ENCODE results near the gene CELF2. TPM values are rescaled to one million over a fixed set of nuclear protein-coding genes. Genes with fewer than 3 reads are reported as not detected.

Gene CELF2
- polyA plus RNA-seq, 1 donor from 2014 or later = 55.5 TPM

DNA sequence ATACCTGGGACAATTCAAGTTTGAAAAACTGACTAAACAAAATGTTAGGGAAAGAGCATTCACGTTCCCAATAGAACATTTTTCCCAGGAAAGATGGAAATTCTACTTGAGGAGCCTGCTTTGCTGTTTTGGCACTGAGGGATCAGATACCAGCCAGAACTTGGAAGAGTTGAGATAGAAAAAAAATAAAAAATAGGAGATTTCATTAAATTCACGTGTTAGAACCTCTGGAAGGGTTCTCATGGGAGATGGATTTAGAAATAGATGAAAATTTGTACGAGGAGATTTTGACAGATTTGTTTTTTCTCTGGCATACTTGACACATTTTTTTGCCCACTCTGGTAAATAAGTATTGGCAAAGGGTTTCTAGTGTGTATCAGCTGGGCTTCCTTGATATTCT, 63.7 kb downstream of the CELF2 start:
- H3K27ac ChIP-seq (ENCODE audit: low read length) = no peak overlapping the region
- H3K27me3 ChIP-seq (ENCODE audit: insufficient read depth, low read depth, low read length) = no peaks in the 10 kb centered on the region
- H3K79me2 ChIP-seq (replicated peaks; ENCODE audit: insufficient read depth, low read length) = peaks cover 9% of the 10 kb centered on the region
- no peak overlapping the region for H2AFZ ChIP-seq (ENCODE audit: low read depth, low read length)
- no peaks in the 10 kb centered on the region for H3K36me3 ChIP-seq (ENCODE audit: insufficient read depth, low read length)
- H3K4me3 ChIP-seq (ENCODE audit: low read length) = no peak overlapping the region
- no peak overlapping the region for H3K9ac ChIP-seq (ENCODE audit: low read length)
- TF ChIP-seq SMC3 (conservative IDR thresholded peaks at IDR 0.05; ENCODE audit: poor library complexity) = no peak
- no peak for TF ChIP-seq EP300 (conservative IDR thresholded peaks at IDR 0.05; ENCODE audit: poor library complexity, severe bottlenecking)
- TF ChIP-seq TAF1 (IDR thresholded peaks at IDR 0.05; ENCODE audit: low read depth) = no peak
- no peak for TF ChIP-seq EZH2 (IDR thresholded peaks at IDR 0.05; ENCODE audit: borderline replicate concordance, insufficient read depth, low read length, poor library complexity, severe bottlenecking)
- TF ChIP-seq, protein P1, sequence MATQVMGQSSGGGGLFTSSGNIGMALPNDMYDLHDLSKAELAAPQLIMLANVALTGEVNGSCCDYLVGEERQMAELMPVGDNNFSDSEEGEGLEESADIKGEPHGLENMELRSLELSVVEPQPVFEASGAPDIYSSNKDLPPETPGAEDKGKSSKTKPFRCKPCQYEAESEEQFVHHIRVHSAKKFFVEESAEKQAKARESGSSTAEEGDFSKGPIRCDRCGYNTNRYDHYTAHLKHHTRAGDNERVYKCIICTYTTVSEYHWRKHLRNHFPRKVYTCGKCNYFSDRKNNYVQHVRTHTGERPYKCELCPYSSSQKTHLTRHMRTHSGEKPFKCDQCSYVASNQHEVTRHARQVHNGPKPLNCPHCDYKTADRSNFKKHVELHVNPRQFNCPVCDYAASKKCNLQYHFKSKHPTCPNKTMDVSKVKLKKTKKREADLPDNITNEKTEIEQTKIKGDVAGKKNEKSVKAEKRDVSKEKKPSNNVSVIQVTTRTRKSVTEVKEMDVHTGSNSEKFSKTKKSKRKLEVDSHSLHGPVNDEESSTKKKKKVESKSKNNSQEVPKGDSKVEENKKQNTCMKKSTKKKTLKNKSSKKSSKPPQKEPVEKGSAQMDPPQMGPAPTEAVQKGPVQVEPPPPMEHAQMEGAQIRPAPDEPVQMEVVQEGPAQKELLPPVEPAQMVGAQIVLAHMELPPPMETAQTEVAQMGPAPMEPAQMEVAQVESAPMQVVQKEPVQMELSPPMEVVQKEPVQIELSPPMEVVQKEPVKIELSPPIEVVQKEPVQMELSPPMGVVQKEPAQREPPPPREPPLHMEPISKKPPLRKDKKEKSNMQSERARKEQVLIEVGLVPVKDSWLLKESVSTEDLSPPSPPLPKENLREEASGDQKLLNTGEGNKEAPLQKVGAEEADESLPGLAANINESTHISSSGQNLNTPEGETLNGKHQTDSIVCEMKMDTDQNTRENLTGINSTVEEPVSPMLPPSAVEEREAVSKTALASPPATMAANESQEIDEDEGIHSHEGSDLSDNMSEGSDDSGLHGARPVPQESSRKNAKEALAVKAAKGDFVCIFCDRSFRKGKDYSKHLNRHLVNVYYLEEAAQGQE (IDR thresholded peaks at IDR 0.05; ENCODE audit: borderline replicate concordance) = no peak
- TF ChIP-seq, protein P2, sequence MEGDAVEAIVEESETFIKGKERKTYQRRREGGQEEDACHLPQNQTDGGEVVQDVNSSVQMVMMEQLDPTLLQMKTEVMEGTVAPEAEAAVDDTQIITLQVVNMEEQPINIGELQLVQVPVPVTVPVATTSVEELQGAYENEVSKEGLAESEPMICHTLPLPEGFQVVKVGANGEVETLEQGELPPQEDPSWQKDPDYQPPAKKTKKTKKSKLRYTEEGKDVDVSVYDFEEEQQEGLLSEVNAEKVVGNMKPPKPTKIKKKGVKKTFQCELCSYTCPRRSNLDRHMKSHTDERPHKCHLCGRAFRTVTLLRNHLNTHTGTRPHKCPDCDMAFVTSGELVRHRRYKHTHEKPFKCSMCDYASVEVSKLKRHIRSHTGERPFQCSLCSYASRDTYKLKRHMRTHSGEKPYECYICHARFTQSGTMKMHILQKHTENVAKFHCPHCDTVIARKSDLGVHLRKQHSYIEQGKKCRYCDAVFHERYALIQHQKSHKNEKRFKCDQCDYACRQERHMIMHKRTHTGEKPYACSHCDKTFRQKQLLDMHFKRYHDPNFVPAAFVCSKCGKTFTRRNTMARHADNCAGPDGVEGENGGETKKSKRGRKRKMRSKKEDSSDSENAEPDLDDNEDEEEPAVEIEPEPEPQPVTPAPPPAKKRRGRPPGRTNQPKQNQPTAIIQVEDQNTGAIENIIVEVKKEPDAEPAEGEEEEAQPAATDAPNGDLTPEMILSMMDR (IDR thresholded peaks at IDR 0.05; ENCODE audit: poor library complexity, severe bottlenecking) = no peak
- no peak for TF ChIP-seq RAD21 (conservative IDR thresholded peaks at IDR 0.05)
- TF ChIP-seq POLR2AphosphoS5 (IDR thresholded peaks at IDR 0.05) = no peak
- no peak for TF ChIP-seq MXI1 (conservative IDR thresholded peaks at IDR 0.05; ENCODE audit: poor library complexity, severe bottlenecking)
- no peak overlapping the region for H3K4me2 ChIP-seq (ENCODE audit: low read length)
- no peaks in the 10 kb centered on the region for H3K9me2 ChIP-seq (ENCODE audit: insufficient read depth, low read length)
- H3F3A ChIP-seq (ENCODE audit: insufficient read depth, low read length, poor library complexity, severe bottlenecking) = no peaks in the 10 kb centered on the region
- H3K9me3 ChIP-seq (ENCODE audit: low read length) = no peaks in the 10 kb centered on the region
- H4K20me1 ChIP-seq (ENCODE audit: insufficient read depth) = no peaks in the 10 kb centered on the region

DNA sequence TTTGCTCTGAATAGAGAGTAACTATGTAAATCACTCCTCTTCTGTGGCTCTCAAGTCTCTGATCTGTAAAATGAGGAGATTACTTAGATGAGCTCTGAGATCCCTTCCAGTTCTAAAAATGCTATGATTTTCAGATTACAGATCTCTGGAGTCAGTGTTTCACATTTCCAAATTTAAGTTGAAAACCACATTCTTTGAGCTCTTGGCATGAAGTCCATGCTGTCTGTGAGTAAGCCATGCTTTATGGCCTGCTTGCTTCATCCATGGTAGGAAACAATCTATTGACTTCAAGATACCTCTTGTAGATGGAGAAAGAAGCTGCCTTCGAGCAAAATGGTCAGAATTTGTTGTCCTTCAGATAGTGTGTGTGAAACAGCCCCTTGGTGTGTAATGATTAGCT, 64.9 kb downstream of the CELF2 start:
- TF ChIP-seq POLR2AphosphoS5 (IDR thresholded peaks at IDR 0.05) (no peak), RAD21 (conservative IDR thresholded peaks at IDR 0.05) (no peak), EZH2 (IDR thresholded peaks at IDR 0.05; ENCODE audit: borderline replicate concordance, insufficient read depth, low read length, poor library complexity, severe bottlenecking) (no peak), TAF1 (IDR thresholded peaks at IDR 0.05; ENCODE audit: low read depth) (no peak), EP300 (conservative IDR thresholded peaks at IDR 0.05; ENCODE audit: poor library complexity, severe bottlenecking) (no peak), SMC3 (conservative IDR thresholded peaks at IDR 0.05; ENCODE audit: poor library complexity) (no peak), MXI1 (conservative IDR thresholded peaks at IDR 0.05; ENCODE audit: poor library complexity, severe bottlenecking) (no peak)
- TF ChIP-seq, protein P1 (IDR thresholded peaks at IDR 0.05; ENCODE audit: borderline replicate concordance) = no peak
- TF ChIP-seq, protein P2 (IDR thresholded peaks at IDR 0.05; ENCODE audit: poor library complexity, severe bottlenecking) = no peak
- Histone ChIP-seq H3K9me2 (ENCODE audit: insufficient read depth, low read length) (no peaks in the 10 kb centered on the region), H3F3A (ENCODE audit: insufficient read depth, low read length, poor library complexity, severe bottlenecking) (no peaks in the 10 kb centered on the region), H3K9ac (ENCODE audit: low read length) (no peak overlapping the region), H3K36me3 (ENCODE audit: insufficient read depth, low read length) (no peaks in the 10 kb centered on the region), H3K79me2 (replicated peaks; ENCODE audit: insufficient read depth, low read length) (peaks cover 9% of the 10 kb centered on the region), H3K9me3 (ENCODE audit: low read length) (no peaks in the 10 kb centered on the region), H4K20me1 (ENCODE audit: insufficient read depth) (no peaks in the 10 kb centered on the region), H2AFZ (ENCODE audit: low read depth, low read length) (no peak overlapping the region), H3K27me3 (ENCODE audit: insufficient read depth, low read depth, low read length) (no peaks in the 10 kb centered on the region), H3K4me2 (ENCODE audit: low read length) (no peak overlapping the region), H3K4me3 (ENCODE audit: low read length) (no peak overlapping the region), H3K27ac (ENCODE audit: low read length) (no peak overlapping the region)
